HFFc6 (cell line): ENCODE data around the gene CREB5. TPM values are rescaled to one million over a fixed set of nuclear protein-coding genes. Genes with fewer than 3 reads are reported as not detected.

Source experiments
- DNase-seq: peaks from one replicate; pipeline ENCODE4 v3.0.0-alpha.2; 2018
- H3K27ac Mint-ChIP-seq: 2 replicates; pipeline ENCODE4 v1.8.0; 2020; ENCODE audit warnings: mild to moderate bottlenecking, mixed read lengths
- H3K27me3 Mint-ChIP-seq: 2 replicates; pipeline ENCODE4 v1.8.0; 2021; ENCODE audit warnings: mild to moderate bottlenecking, moderate library complexity, mixed read lengths; ENCODE audit not compliant: insufficient read depth
- H3K36me3 Mint-ChIP-seq: 2 replicates; pipeline ENCODE4 v1.8.0; 2021; ENCODE audit warnings: low read depth, mixed read lengths
- H3K4me1 Mint-ChIP-seq: 2 replicates; pipeline ENCODE4 v1.8.0; 2020; ENCODE audit warnings: low read depth, mixed read lengths
- H3K4me3 Mint-ChIP-seq: 2 replicates; pipeline ENCODE4 v1.8.0; 2020; ENCODE audit warnings: mild to moderate bottlenecking, moderate library complexity, mixed read lengths
- H3K9me3 Mint-ChIP-seq: 2 replicates; pipeline ENCODE4 v1.8.0; 2020; ENCODE audit warnings: mild to moderate bottlenecking, mixed read lengths
- total RNA-seq, 6 experiments: library from RNA; stranded (reverse); fragmentation: NEBNext Ultra II Directional; extraction: Animal tissue kit (Norgen Biotek cat#: 25700); gene quantifications; 2 replicates in 1 of 6; 3 replicates in 5 of 6; pipeline ENCODE4 v1.2.3, GENCODE V29; 2021
- TF ChIP-seq, protein P1 (sequence below): fragments of 200-600 bp; sonication (generic); IDR thresholded peaks from 2 replicates; pipeline ENCODE4 v1.5.0; 2021; ENCODE audit warnings: antibody characterized with exemption, mild to moderate bottlenecking

Gene CREB5
- total RNA-seq, 6 experiments from 2014 or later, result 0.60 to 0.90 (median 0.79) TPM

DNA sequence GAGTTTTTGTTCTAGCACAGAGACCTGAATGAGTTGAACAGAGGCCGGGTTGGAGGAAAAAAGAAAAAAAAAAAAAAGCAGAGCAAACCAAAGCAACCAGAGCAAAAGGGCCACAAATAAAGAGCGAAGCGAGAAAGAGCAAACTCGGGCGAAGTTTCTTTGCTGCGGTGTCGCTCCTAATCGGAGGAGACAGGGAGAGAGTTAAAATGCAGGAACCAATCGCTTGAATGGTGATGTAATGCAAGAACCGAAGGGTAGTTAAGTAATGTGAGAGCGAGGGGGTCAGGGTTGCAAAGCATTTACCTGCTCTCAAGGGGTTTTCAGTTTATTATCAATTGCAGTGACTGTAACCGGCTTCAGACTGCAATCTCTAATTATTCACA, 274.1 kb downstream of the CREB5 start:
- peak; percentile 53 for DNase-seq
- H3K27me3 Mint-ChIP-seq, result peaks cover 11% of the 10 kb centered on the region
- no peak overlapping the region for H3K4me3 Mint-ChIP-seq

DNA sequence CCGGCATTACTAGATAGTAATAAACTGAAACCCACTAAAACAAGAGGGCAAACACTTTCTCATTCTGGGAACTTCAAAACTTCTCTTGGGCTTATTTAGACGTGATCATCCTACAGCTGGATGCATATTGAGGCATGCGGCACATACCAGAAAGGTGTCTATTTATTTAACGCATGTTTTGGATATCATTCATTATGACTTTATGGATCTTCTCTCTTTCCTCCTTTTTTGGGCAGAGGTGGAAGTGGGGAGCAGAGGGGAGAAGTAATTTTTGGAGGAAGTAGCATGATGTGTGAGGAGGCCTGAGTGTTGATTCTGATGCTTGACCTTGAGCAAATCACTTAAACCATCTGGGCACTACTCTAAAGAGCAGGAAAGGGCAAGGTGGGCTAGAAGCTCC, 275.2 kb downstream of the CREB5 start:
- TF ChIP-seq, protein P1, sequence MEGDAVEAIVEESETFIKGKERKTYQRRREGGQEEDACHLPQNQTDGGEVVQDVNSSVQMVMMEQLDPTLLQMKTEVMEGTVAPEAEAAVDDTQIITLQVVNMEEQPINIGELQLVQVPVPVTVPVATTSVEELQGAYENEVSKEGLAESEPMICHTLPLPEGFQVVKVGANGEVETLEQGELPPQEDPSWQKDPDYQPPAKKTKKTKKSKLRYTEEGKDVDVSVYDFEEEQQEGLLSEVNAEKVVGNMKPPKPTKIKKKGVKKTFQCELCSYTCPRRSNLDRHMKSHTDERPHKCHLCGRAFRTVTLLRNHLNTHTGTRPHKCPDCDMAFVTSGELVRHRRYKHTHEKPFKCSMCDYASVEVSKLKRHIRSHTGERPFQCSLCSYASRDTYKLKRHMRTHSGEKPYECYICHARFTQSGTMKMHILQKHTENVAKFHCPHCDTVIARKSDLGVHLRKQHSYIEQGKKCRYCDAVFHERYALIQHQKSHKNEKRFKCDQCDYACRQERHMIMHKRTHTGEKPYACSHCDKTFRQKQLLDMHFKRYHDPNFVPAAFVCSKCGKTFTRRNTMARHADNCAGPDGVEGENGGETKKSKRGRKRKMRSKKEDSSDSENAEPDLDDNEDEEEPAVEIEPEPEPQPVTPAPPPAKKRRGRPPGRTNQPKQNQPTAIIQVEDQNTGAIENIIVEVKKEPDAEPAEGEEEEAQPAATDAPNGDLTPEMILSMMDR, result no peak
- Mint-ChIP-seq H3K36me3 (no peaks in the 10 kb centered on the region), H3K9me3 (no peaks in the 10 kb centered on the region), H3K4me1 (peaks cover 5% of the 10 kb centered on the region; the same call in 1 of the 2 replicates), H3K4me3 (no peak overlapping the region), H3K27ac (no peak overlapping the region), H3K27me3 (peaks cover 7% of the 10 kb centered on the region)
- DNase-seq, result no peak

More for the DNA sequence above, 274.1 kb downstream of the CREB5 start:
- H3K4me1 Mint-ChIP-seq, result peaks cover 5% of the 10 kb centered on the region; the same call in 1 of the 2 replicates
- H3K27ac Mint-ChIP-seq, result no peak overlapping the region
- H3K36me3 Mint-ChIP-seq, result no peaks in the 10 kb centered on the region
- TF ChIP-seq, protein P1, result no peak
- no peaks in the 10 kb centered on the region for H3K9me3 Mint-ChIP-seq

DNA sequence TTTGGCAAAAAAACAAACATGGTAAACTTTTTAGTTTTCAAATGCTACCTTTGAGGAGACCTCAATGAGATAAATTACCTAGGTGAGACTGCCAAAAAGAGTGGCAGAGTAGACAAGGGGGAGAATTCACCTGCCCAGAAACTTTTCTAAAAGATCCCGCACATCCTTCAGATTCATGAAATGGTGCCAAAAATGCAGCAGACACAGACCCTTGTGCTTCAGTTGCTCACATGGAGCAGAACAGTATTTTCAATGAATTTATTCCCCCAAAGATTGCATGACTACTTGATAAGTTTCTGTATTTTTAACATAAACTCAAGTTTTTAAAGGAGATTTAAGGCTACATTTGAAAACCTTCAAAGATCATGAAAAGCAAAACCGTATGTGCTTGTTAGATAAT, 275.9 kb downstream of the CREB5 start:
- TF ChIP-seq, protein P1, result no peak
- Mint-ChIP-seq H3K27me3 (peaks cover 3% of the 10 kb centered on the region), H3K9me3 (no peaks in the 10 kb centered on the region), H3K27ac (no peak overlapping the region), H3K36me3 (no peaks in the 10 kb centered on the region), H3K4me1 (peaks cover 5% of the 10 kb centered on the region; the same call in 1 of the 2 replicates), H3K4me3 (no peak overlapping the region)
- no peak for DNase-seq

DNA sequence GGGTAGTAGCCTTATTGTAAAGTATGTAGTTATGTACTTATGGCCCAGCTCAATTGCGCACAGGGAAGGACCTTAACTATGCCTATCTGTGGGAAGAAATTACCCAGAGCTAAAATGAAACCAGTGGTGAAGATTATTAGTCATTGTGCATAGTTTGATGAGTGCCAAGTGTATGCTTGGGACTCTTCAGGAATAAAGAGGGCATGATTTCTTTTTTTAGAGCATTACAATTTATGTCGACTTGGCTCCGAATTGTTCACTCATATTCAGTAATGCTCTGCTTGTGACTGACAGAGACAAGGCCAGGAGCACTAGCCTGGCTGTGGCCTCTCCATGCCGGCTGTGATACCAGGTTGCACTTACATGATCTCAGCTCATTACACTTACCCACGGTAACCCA, 276.3 kb downstream of the CREB5 start:
- TF ChIP-seq, protein P1, result no peak
- Mint-ChIP-seq H3K27ac (no peak overlapping the region), H3K4me3 (no peak overlapping the region), H3K36me3 (no peaks in the 10 kb centered on the region), H3K9me3 (no peaks in the 10 kb centered on the region), H3K27me3 (no peaks in the 10 kb centered on the region; the same call in none of the 2 replicates), H3K4me1 (peaks cover 5% of the 10 kb centered on the region; the same call in 1 of the 2 replicates)
- DNase-seq, result peak; percentile 1

DNA sequence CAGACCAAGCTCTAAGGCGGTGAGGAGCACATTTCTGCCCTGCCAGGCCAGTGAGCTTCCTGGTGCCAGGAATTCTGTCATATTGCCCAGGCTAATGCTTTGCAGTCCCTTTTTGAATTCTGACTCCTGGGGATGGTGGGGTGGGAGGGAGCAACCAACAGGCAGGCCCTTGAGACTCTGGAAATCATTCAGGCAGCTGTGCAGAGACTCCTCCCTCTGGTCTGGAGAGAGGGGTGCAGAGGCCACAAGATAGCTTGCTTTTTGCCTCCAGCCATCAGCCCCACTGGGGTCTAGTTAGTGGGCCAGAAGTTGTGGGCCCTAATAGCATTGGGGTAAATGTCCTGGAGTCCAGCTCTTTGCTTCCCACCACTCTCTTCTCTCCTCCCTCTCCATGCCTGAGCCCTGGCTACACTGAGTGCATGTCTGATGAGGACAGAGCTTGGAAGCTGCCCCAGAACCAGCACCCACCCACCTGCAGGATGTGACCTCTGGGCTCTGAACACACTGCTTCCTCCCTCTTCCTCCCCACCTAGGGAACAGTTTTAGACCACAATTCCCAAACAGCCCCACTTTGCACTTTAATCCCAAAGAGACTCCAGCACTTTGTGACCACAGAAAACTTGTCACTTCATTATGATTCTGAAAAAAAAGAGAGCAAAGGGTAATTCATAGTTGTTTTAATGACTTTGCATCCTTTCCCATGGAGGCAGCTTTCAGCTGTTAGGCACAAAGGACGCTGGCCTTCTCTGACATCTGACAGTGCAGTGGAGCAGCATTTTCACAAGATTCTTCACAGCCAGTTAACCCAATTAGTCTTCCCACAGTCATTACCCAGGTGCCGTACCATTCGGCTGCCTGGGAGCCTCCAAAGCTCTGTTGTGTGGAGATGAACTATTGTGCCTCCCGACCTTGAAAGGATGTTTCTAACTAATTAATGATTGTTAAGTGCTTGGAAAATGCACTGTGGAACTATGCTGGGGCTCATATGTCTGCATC, 283.3 kb downstream of the CREB5 start:
- no peaks in the 10 kb centered on the region for H3K36me3 Mint-ChIP-seq
- no peaks in the 10 kb centered on the region for H3K4me1 Mint-ChIP-seq
- TF ChIP-seq, protein P1, result no peak
- no peak for DNase-seq
- peaks cover 4% of the 10 kb centered on the region for H3K27me3 Mint-ChIP-seq
- no peak overlapping the region for H3K4me3 Mint-ChIP-seq
- H3K9me3 Mint-ChIP-seq, result no peaks in the 10 kb centered on the region; the same call in 1 of the 2 replicates
- H3K27ac Mint-ChIP-seq, result no peak overlapping the region
